NCI-H146 treated with DMSO at 0.1 percent for 48 hours (cell line): Measurements from ENCODE around the gene USP27X.
A peak's percentile ranks its signal among the peaks of the same experiment; 100 is the strongest.

Experiments
- DNase-seq: peaks from one replicate; lab custom pipeline; 2025; ENCODE audit not compliant: unreplicated experiment; lab: John Stamatoyannopoulos, UW

USP27X gene

GRCh38 chrX:49878834-49879655 is at the start of gene USP27X:
Gene USP27X (plus strand): TSS chrX:49879484. CDS start chrX:49880308, 824 bp downstream.
- DNase-seq: peak; percentile 74

DNA sequence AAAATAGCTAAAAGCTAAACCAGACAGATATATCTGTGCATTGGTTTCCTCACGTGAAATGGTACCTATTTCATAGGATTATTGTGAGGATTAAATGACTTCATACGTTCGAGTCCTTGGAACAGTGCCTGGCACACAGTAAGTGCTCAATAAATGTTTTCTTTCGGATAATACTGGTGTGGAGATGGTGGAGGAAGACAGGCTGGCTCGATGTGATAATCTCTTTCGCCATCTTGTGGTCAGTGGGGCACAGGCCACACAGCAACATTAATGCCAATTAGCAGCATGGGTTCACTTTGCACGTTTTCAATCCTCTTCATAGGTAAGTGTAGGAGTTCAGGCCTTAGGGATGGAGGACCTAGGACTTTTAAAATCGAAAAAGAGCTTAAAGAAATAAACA is 40.9 kb upstream of the USP27X start:
- peak; percentile 17 for DNase-seq

DNA sequence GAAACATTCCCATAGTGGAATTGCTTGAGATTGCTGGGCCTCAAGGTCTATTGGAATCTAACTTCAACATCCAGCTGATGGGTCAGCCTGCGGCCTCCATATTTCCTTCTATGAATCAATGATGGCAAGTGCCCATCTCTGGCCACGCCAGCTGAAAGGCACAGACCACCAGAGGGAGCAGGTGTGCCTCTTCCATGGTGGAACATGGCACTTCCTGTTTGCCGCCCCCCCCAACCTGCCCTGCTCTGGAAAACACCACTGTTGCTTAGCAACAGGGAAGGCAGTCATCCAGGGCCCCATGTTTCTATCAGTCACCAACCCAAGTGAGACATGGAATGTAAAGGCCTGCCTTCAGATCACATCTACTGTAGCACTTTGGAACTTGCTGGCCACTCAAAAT is 38.6 kb upstream of the USP27X start:
- peak; percentile 77 for DNase-seq

DNA sequence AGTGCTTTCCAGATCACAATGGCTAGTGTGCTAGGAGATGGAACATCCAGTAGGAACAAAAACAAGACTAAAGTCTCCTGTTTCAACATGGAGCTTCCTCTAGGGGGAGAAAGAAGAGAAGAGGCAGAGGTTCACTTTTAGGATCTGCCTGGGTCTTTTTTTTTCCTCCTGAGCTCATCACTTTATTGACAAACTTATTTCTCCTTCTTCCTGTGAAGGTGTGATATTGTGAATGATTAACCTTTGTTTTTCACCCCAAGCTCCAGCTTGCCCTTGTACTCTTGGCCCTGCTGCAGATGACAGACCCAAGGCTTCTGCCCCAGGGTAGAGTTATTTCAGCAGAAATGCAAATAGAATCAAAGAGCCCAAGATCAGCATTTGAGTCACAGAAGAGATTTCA is 36.7 kb upstream of the USP27X start:
- DNase-seq: no peak

DNA sequence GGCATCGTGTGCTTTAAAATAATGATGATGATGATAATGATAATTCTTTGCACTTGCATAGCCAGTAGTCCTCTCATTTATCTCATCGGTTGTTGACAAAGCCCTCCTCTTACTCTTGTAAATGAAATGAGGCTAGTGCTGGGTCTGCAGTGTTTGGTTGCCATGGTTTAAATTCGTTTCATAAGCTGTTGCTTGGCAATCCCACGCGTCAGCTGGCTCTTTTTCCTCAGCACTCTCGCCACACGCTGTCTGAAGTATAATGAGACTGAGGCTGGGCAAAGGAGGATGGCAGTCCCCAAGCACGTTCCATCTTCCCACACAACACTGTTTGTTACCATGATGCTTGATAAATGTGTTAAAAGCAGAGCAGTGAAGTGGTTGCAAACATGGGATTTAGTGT is 34.7 kb upstream of the USP27X start:
- peak; percentile 68 for DNase-seq

- no peak for DNase-seq
Measured at GRCh38 chrX:49845701-49846403, 33.4 kb upstream of the USP27X start.

DNA sequence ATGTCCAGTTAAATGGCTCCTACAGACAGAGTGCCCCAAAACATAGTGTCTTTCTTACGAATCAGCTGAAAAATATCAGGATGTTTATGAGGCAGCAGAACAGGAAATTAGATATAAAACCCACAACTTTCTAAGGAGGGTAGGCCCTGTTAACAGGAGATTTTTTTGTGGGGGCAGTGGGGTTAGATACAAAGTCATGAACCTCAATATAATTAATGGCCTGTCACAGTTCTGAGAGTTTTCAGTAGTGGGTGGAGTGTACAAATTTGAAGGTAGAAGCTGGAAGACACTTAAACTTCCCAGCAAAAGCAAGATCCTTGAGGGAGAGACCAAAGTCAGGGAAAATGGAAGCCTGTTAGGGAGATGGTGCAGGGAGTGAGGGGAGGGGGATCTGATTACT is 32.8 kb upstream of the USP27X start:
- no peak for DNase-seq

GRCh38 chrX:49848275-49848674 is 31.0 kb upstream of the USP27X start:
- no peak for DNase-seq

- no peak for DNase-seq
Measured at GRCh38 chrX:49850028-49850427, 29.3 kb upstream of the USP27X start.

GRCh38 chrX:49853661-49854060 is 25.6 kb upstream of the USP27X start:
- no peak for DNase-seq

- DNase-seq: no peak
Measured at GRCh38 chrX:49856819-49857218, 22.5 kb upstream of the USP27X start.

DNA sequence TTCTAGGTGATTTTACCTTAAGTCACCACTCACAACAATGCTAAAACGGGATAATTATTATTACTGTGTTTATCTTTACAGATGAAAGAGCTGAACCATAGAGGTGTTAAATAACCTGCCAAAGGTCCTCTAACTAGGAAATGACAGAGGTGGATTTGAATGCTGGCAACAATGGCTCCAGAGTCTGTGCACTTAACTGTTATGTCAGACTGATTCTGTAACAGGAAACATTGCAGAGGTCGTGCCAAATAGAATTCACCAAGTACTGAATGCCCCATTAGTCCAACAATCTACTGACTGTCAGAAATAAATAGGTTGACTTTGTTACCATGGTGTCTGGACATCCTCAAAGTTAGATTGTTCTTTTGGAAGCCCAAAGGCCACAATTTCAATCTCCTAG is 20.9 kb upstream of the USP27X start:
- DNase-seq: no peak

DNA sequence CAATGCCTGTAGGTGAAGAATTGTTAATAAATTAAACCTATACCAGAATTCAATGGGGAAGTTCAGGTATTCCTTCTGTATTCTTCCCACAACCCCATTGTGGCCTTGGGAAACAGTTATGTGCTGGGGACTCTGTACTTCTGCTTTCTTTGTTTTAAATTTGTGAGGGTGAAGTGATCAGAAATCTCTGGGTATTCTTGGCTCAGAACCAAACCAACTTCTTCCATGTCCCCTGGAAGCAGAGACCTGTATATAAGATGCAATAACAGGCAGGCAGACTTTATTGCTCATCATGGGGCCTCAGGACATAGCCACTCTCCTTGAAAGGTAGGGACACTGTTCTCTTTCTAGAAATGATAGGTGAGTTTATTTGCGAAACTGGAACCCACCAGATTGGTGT is 19.8 kb upstream of the USP27X start:
- no peak for DNase-seq

GRCh38 chrX:49860867-49861535 is 18.3 kb upstream of the USP27X start:
- DNase-seq: no peak

DNA sequence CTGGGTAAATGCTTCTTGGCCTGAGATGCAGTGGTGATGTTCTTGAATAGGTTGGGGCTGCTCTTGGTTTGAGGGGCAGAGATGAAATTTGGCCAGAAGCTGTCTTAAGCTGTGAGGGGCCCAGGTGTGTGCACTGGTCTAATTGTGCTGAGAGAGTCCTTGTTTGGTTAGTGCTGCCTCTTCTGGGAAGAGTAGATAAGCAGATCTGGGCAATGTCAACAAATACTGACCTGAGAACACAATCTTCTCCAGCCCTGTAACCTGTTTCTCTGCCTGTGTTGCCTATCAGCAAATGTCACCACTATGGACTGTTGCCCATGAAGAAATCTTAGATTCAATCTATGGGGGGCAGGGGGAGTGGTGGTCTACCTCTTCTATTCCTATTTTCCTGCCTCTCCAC is 17.2 kb upstream of the USP27X start:
- DNase-seq: no peak

DNA sequence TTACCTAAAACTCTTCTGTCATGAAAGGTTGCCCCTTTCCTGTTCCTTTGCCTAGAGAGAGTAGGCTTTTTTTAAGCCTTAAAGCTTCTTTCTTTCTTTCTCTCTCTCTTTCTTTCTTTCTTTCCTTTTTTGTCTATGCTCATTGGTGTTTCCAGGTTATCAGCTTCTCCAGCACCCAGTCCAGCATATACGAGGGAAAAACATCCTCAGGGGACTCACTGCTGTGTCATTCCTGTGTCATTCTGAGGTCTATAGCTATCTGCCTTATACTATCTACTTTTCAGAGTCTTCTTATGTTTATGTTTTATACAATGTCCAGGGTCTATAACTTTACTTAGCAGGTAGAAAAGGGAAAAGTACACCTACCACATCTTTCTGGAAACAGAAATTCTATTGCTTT is 10.5 kb upstream of the USP27X start:
- DNase-seq: no peak

DNA sequence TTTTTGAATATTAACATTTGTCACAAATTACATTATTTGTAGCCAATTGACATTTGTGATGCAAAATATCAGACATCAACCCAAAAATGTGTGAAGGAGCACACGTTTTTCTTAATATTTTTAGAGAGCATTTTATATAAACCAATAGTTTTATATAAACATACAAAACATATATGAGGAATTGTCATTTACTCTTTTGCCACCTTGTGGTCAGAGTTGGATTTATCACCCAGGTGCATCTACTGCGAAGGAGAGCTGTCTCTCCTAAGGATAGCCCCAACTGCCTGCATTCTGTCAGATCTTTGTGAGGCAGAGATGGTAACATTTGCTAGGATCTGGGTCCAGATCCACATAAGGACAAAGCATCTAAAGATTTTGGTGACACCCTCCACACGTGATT is 2.5 kb upstream of the USP27X start:
- DNase-seq: peak; percentile 7

DNA sequence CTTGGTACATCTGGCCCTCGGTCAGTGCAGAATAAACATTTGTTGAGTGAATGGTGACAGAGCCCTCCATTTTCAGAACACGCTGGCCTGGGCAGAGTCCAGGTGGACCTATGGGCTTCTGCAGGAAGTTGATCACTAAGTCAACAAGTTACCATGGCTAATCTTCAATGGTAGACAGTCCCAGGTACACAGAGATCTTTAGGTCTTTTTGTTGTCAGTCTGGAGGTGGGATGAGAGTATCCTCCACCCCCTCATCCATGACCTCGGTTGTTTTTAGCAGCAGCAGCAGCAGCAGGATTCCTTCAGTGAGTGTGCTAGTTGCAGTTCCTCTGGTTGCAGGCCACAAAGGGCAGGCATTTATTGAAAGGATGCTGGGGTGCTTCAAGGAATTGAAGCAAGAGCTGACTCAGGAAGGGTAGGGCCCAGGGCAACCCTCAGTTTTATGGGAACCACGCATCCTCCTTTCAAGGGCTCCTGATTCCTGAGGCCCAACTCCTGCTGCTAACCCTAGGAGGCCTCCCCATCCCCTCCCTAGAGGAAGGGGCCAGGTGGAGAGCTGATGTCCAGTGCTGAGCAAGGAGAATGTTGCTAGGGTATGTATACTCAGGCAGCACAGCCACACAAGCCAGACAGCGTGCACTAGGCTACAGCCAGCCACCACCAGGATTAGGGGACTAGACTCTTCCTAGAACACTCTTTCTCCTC is 1.7 kb upstream of the USP27X start:
- no peak for DNase-seq

GRCh38 chrX:49878128-49878833 is 1.0 kb upstream of the USP27X start:
- DNase-seq: no peak

DNA sequence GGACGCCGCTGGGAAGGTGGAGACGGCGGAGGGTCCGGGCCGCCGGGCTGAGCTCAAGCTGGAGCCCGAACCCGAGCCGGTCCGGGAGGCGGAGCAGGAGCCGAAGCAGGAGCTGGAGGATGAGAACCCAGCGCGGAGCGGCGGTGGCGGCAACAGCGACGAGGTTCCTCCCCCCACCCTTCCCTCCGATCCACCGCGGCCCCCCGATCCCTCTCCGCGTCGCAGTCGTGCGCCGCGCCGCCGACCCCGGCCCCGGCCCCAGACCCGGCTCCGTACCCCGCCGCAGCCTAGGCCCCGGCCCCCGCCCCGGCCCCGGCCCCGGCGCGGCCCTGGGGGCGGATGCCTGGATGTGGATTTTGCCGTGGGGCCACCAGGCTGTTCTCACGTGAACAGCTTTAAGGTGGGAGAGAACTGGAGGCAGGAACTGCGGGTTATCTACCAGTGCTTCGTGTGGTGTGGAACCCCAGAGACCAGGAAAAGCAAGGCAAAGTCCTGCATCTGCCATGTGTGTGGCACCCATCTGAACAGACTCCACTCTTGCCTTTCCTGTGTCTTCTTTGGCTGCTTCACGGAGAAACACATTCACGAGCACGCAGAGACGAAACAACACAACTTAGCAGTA is 483 bp downstream of the USP27X start:
- no peak for DNase-seq
